HepG2 (cell line): ENCODE measurements around the gene BCL2A1. TPM values are rescaled to one million over a fixed set of nuclear protein-coding genes. Genes with fewer than 3 reads are reported as not detected.

ENCODE experiments used
- ADNP ChIP-seq: sonication (generic); formaldehyde crosslinking; IDR thresholded peaks from 2 replicates; pipeline ENCODE4 v1.4.0; 2020; ENCODE audit warnings: missing genetic modification reagents
- ARNT ChIP-seq: fragments of 450-650 bp; IDR thresholded peaks from 2 replicates; pipeline ENCODE4 v1.6.1; 2017
- ARNT2 ChIP-seq: sonication (generic); formaldehyde crosslinking; IDR thresholded peaks from 2 replicates; pipeline ENCODE4 v1.8.0; 2022; ENCODE audit warnings: mild to moderate bottlenecking, low read depth, missing genetic modification reagents, moderate library complexity
- CSRNP1 ChIP-seq: sonication (generic); formaldehyde crosslinking; IDR thresholded peaks from 2 replicates; pipeline ENCODE4 v1.8.1; 2023; ENCODE audit warnings: mild to moderate bottlenecking, missing genetic modification reagents
- ESRRA ChIP-seq: sonication (generic); formaldehyde crosslinking; IDR thresholded peaks from 2 replicates; pipeline ENCODE4 v1.5.1; 2020; ENCODE audit warnings: mild to moderate bottlenecking, low read depth, missing genetic modification reagents
- SAP130 ChIP-seq: IDR thresholded peaks from 2 replicates; pipeline ENCODE4 v1.6.1; 2016; ENCODE audit warnings: low read depth
- ZBTB21 ChIP-seq: sonication (generic); formaldehyde crosslinking; IDR thresholded peaks from 2 replicates; pipeline ENCODE4 v1.4.0; 2020; ENCODE audit warnings: missing genetic modification reagents
- ZBTB7A ChIP-seq: sonication (generic); formaldehyde crosslinking; IDR thresholded peaks from 2 replicates; pipeline ENCODE4 v1.8.0; 2022; ENCODE audit warnings: mild to moderate bottlenecking, missing genetic modification reagents
- ZNF263 ChIP-seq: sonication (generic); formaldehyde crosslinking; IDR thresholded peaks from 2 replicates; pipeline ENCODE4 v1.4.0; 2020; ENCODE audit warnings: missing genetic modification reagents
- ZNF652 ChIP-seq: IDR thresholded peaks from 2 replicates; pipeline ENCODE4 v1.6.1; 2016; ENCODE audit warnings: low read depth, borderline replicate concordance
- ZNF672 ChIP-seq: sonication (generic); formaldehyde crosslinking; IDR thresholded peaks from 2 replicates; pipeline ENCODE4 v1.8.1; 2022; ENCODE audit warnings: missing genetic modification reagents
- ZSCAN29 ChIP-seq: sonication (generic); formaldehyde crosslinking; conservative IDR thresholded peaks from 2 replicates; pipeline ENCODE4 v1.4.0; 2020; ENCODE audit warnings: mild to moderate bottlenecking, missing genetic modification reagents
- ZZZ3 ChIP-seq: sonication (generic); formaldehyde crosslinking; IDR thresholded peaks from 2 replicates; pipeline ENCODE4 v1.4.0; 2020; ENCODE audit warnings: missing genetic modification reagents, mild to moderate bottlenecking, borderline replicate concordance
- polyA plus RNA-seq, 8 experiments: library from polyadenylated mRNA; depleted of rRNA in 3 of 8; stranded (reverse) in 7 of 8; unstranded in 1 of 8; fragments of >200 nt; fragmentation: Illumina TruSeq in 4 of 8; extraction: Trizol in 4 of 8; gene quantifications; 2 replicates each; pipeline versions ENCODE4 v1.2.1 to v1.2.3, GENCODE V29; 2011 to 2016; ENCODE audit warnings: low read depth in 4 of 8, missing spikeins in 1 of 8, mixed read lengths in 1 of 8; ENCODE audit not compliant: insufficient read depth in 1 of 8
- total RNA-seq, 5 experiments: library from RNA; depleted of rRNA; stranded (reverse); fragments of >200 nt; fragmentation: Illumina TruSeq; extraction: Trizol; gene quantifications; 2 replicates each; pipeline ENCODE4 v1.2.3, GENCODE V29; 2016; ENCODE audit warnings: low read depth in 1 of 5
- TF ChIP-seq, protein P1 (sequence below): sonication (generic); formaldehyde crosslinking; IDR thresholded peaks from 2 replicates; pipeline ENCODE4 v1.4.0; 2020; ENCODE audit warnings: mild to moderate bottlenecking, missing genetic modification reagents
- TF ChIP-seq, protein P2 (sequence below): sonication (generic); formaldehyde crosslinking; IDR thresholded peaks from 2 replicates; pipeline ENCODE4 v1.4.0; 2020; ENCODE audit warnings: mild to moderate bottlenecking, missing genetic modification reagents
- TF ChIP-seq, protein P3 (sequence below): sonication (generic); formaldehyde crosslinking; IDR thresholded peaks from 2 replicates; pipeline ENCODE4 v1.5.0; 2020; ENCODE audit warnings: missing genetic modification reagents
- TF ChIP-seq, protein P4 (sequence below): sonication (generic); formaldehyde crosslinking; IDR thresholded peaks from 2 replicates; pipeline ENCODE4 v1.4.0; 2020; ENCODE audit warnings: mild to moderate bottlenecking, missing genetic modification reagents, borderline replicate concordance

The BCL2A1 gene
- total and polyA plus RNA-seq, 2 of the 13 experiments (the other 11 are each of a cell fraction or from before 2014, with no cell fraction given) = 0.08 to 0.31 TPM

DNA sequence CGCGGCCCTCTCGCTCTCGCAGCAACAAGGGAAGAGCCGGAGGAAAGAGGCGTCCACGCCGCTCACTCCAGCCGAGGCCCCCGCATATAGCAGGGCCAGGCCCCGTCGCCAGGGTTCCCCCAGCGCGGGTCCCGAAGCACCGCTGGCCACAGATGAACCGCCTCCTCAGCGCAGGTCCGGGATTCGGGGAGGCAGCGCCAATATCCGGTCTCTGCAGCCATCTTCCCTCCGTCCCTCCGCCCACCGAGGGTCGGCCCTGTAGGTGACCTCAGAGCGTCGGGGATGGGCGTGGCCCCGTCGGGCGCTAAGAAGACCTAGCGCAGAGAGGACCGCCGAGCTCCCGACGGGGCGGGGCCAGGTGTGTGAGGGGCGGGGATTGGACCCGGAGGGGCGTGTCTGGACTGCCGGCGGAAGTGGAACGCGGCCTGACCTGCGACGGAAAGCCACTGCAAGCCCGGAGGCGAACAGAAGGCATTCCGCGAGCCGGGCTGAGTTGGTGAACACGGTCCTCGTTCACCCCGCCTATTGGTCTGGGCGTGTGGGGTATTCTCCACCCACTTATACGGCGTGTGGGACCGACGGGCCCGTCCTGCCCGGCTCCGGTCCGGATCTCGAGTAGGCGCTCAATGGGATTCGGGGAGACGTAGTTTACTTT, 47.4 kb downstream of the BCL2A1 start (continued):
- TF ChIP-seq ZNF652 (CRISPR knock-in tag) = 0 out of 2 replicates have a peak, but pooled peaks have one; percentile 7
- TF ChIP-seq SAP130 = peak; percentile 79
- TF ChIP-seq, protein P1, sequence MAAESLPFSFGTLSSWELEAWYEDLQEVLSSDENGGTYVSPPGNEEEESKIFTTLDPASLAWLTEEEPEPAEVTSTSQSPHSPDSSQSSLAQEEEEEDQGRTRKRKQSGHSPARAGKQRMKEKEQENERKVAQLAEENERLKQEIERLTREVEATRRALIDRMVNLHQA = no peak
- TF ChIP-seq, protein P2, sequence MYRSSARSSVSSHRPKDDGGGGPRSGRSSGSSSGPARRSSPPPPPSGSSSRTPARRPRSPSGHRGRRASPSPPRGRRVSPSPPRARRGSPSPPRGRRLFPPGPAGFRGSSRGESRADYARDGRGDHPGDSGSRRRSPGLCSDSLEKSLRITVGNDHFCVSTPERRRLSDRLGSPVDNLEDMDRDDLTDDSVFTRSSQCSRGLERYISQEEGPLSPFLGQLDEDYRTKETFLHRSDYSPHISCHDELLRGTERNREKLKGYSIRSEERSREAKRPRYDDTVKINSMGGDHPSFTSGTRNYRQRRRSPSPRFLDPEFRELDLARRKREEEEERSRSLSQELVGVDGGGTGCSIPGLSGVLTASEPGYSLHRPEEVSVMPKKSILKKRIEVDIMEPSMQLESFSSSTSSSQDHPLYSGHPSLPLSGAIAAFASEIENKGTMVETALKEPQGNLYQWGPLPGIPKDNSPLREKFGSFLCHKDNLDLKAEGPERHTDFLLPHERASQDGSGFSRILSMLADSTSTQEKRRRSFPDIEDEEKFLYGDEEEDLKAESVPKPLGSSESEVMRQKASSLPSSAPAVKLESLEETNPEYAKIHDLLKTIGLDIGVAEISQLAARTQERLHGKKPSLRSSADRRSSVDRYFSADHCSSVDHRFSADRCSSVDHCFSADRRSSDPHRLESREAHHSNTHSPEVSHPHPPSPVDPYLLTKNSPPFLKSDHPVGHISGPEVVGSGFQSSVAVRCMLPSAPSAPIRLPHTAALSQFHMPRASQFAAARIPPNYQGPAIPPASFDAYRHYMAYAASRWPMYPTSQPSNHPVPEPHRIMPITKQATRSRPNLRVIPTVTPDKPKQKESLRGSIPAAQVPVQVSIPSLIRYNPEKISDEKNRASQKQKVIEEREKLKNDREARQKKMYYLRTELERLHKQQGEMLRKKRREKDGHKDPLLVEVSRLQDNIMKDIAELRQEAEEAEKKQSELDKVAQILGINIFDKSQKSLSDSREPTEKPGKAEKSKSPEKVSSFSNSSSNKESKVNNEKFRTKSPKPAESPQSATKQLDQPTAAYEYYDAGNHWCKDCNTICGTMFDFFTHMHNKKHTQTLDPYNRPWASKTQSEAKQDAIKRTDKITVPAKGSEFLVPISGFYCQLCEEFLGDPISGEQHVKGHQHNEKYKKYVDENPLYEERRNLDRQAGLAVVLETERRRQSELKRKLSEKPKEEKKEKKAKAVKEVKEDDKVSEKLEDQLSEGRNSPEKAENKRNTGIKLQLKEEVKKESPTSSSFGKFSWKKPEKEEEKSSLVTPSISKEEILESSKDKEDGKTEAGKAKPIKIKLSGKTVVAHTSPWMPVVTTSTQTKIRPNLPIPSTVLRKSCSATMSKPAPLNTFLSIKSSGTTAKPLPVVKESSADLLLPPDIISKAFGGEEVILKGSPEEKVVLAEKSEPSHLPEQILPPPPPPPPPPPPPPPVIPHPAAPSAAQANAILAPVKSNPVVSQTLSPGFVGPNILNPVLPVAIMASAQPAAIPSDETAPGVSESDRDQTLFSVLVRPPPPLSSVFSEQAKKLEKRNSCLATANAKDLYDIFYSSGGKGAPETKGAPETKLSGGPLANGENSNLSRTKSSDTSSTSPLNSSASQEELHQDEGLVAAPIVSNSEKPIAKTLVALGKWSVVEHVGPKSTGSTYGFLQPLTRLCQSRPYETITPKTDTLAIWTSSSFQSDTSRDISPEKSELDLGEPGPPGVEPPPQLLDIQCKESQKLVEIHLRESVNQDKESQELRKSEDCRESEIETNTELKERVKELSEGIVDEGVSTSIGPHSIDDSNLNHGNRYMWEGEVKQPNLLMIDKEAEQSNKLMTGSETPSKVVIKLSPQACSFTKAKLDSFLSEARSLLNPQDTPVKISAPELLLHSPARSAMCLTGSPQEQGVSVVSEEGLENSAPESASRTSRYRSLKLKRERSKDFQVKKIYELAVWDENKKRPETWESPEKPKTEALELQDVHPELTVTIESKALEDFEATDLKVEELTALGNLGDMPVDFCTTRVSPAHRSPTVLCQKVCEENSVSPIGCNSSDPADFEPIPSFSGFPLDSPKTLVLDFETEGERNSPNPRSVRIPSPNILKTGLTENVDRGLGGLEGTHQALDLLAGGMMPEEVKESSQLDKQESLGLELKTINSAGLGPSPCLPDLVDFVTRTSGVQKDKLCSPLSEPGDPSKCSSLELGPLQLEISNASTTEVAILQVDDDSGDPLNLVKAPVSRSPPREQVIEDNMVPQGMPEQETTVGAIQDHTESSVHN (CRISPR knock-in tag) = no peak
- TF ChIP-seq, protein P3, sequence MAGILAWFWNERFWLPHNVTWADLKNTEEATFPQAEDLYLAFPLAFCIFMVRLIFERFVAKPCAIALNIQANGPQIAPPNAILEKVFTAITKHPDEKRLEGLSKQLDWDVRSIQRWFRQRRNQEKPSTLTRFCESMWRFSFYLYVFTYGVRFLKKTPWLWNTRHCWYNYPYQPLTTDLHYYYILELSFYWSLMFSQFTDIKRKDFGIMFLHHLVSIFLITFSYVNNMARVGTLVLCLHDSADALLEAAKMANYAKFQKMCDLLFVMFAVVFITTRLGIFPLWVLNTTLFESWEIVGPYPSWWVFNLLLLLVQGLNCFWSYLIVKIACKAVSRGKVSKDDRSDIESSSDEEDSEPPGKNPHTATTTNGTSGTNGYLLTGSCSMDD = no peak
- TF ChIP-seq ZBTB21 = no peak; the same call in 1 of the 2 replicates
- no peak for TF ChIP-seq ZNF672 (CRISPR knock-in tag)
- no peak for TF ChIP-seq ZNF263 (CRISPR knock-in tag)
- TF ChIP-seq ZBTB7A (CRISPR knock-in tag) = 0 out of 2 replicates have a peak, but pooled peaks have one; percentile 42
- TF ChIP-seq ARNT2 (CRISPR knock-in tag) = 0 out of 2 replicates have a peak, but pooled peaks have one; percentile 20
- TF ChIP-seq ARNT = no peak
- TF ChIP-seq ZSCAN29 (CRISPR knock-in tag) = peak; percentile 74; the same call in 1 of the 2 replicates
- peak; percentile 67 for TF ChIP-seq CSRNP1
- TF ChIP-seq ESRRA (CRISPR knock-in tag) = no peak
- TF ChIP-seq, protein P4, sequence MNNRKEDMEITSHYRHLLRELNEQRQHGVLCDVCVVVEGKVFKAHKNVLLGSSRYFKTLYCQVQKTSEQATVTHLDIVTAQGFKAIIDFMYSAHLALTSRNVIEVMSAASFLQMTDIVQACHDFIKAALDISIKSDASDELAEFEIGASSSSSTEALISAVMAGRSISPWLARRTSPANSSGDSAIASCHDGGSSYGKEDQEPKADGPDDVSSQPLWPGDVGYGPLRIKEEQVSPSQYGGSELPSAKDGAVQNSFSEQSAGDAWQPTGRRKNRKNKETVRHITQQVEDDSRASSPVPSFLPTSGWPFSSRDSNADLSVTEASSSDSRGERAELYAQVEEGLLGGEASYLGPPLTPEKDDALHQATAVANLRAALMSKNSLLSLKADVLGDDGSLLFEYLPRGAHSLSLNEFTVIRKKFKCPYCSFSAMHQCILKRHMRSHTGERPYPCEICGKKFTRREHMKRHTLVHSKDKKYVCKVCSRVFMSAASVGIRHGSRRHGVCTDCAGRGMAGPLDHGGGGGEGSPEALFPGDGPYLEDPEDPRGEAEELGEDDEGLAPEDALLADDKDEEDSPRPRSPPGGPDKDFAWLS = no peak; the same call in 1 of the 2 replicates
- TF ChIP-seq ADNP (CRISPR knock-in tag) = no peak
- TF ChIP-seq ZZZ3 (CRISPR knock-in tag) = 0 out of 2 replicates have a peak, but pooled peaks have one; percentile 47
